Adrenal gland (tissue), 12 donors: ENCODE data around the gene NR5A1. TPM values are rescaled to one million over a fixed set of nuclear protein-coding genes. Genes with fewer than 3 reads are reported as not detected.

Source experiments
- DNase-seq, 7 donors: peaks; one replicate each; pipeline ENCODE4 v3.0.0-alpha.2; 2019 to 2020
- H3K27ac ChIP-seq, 5 donors: fragments of 200-600 bp; sonication (generic) in 4 of 5; 1 replicate in 3 of 5; 2 replicates in 2 of 5; pipeline versions ENCODE4 v1.5.1 to v1.8.0; 2016 to 2020; ENCODE audit warnings: mild to moderate bottlenecking in 1 of 5
- H3K27me3 ChIP-seq: fragments of 200-600 bp; 2 replicates; pipeline ENCODE4 v1.8.0; 2021
- H3K36me3 ChIP-seq, 2 donors: fragments of 200-600 bp; replicated peaks in 1 of 2; 1 replicate in 1 of 2; 2 replicates in 1 of 2; pipeline versions ENCODE4 v1.5.1 to v1.8.0; 2018 to 2022
- H3K4me1 ChIP-seq, 2 donors: fragments of 200-600 bp; replicated peaks in 1 of 2; 1 replicate in 1 of 2; 2 replicates in 1 of 2; pipeline versions ENCODE4 v1.5.1 to v1.8.0; 2018 to 2021
- H3K4me3 ChIP-seq, 4 donors: fragments of 200-600 bp; sonication (generic) in 3 of 4; one replicate each; pipeline ENCODE4 v1.5.1; 2016 to 2018
- H3K9me3 ChIP-seq, 3 donors: fragments of 200-600 bp; sonication (generic) in 1 of 3; replicated peaks in 1 of 3; 1 replicate in 2 of 3; 2 replicates in 1 of 3; pipeline versions ENCODE4 v1.5.1 to v1.8.0; 2016 to 2021
- CTCF ChIP-seq, 6 experiments: fragments of 450-650 bp in 4 of 6; fragments of 200-600 bp in 2 of 6; sonication (generic) in 1 of 6; IDR thresholded peaks; 1 replicate in 5 of 6; 2 replicates in 1 of 6; pipeline versions ENCODE4 v1.5.1 to v1.8.0; 2016 to 2021; ENCODE audit warnings: antibody characterized with exemption in 6 of 6, mild to moderate bottlenecking in 2 of 6, moderate library complexity in 1 of 6
- POLR2A ChIP-seq, 2 donors: fragments of 450-650 bp; IDR thresholded peaks; one replicate each; pipeline ENCODE4 v1.6.1; 2017; ENCODE audit warnings: antibody characterized with exemption in 2 of 2, mild to moderate bottlenecking in 2 of 2, moderate library complexity in 1 of 2
- whole genome bisulfite sequencing, 4 donors: extraction: QIAGEN DNeasy Blood & Tissue Kit in 2 of 4; methylation state at CpG; one replicate each; pipeline versions ENCODE4 v1.1.5 to v1.1.7; 2013 to 2017; 5-methylcytosine and 5-hydroxymethylcytosine counted together
- intact Hi-C, 2 donors: fragments of 100-400 bp; cut with DNase I; formaldehyde crosslinking; loops; one replicate each; pipeline versions ENCODE4 v1.14.1 to v1.15.0; 2022 to 2023
- polyA plus RNA-seq, 3 donors: library from polyadenylated mRNA; stranded (reverse); fragments of 200-250 nt in 2 of 3; fragments of 350-450 nt in 1 of 3; fragmentation: Illumina TruSeq in 1 of 3; extraction: RNeasy Lipid Tissue Mini Kit (QIAGEN cat#74804) in 1 of 3; gene quantifications; one replicate each; pipeline ENCODE4 v1.2.3, GENCODE V29; 2013 to 2014
- total RNA-seq, 9 donors: library from RNA; depleted of rRNA in 4 of 9; stranded (reverse); fragments of >200 nt in 4 of 9; fragments of 120-200 nt in 1 of 9; fragmentation: NEBNext Ultra II Directional in 1 of 9; extraction: Animal tissue kit (Norgen Biotek cat#: 25700) in 1 of 9; gene quantifications; one replicate each; pipeline versions ENCODE4 v1.1.0 to v1.2.4, GENCODE V29; 2013 to 2023
- donor health status: healthy with polysubstance abuse.
- donor health status: Bipolar disorder and iron deficiency.
- donor health status: DM: yes; HTN: yes; CAD: no.
- donor health status: DM: no; HTN: no; CAD: no.
- donor health status: DM: no; HTN: no; CAD: no.
- donor health status: DM: yes; HTN: yes; CAD: no.

The NR5A1 gene
- total and polyA plus RNA-seq, 12 donors = 110 to 637 (median 216) TPM

GRCh38 chr9:124462739-124463138 is 44.5 kb downstream of the NR5A1 start:
- Histone ChIP-seq H3K4me3 (no peak overlapping the region), H3K27me3 (no peaks in the 10 kb centered on the region), H3K27ac (no peak overlapping the region), H3K4me1 (no peaks in the 10 kb centered on the region), H3K36me3 (no peaks in the 10 kb centered on the region), H3K9me3 (no peaks in the 10 kb centered on the region)
- WGBS, 4 donors = 81 to 100% (median 94%) methylated on average over 1 of the region's 1 CpG
- TF ChIP-seq POLR2A (IDR thresholded peaks at IDR 0.05) (no peak), CTCF (IDR thresholded peaks at IDR 0.05) (no peak)
- no peak for DNase-seq
- intact Hi-C loops = no loop called here

GRCh38 chr9:124458441-124458840 is 48.8 kb downstream of the NR5A1 start:
- intact Hi-C loops = no loop called here
- no peaks in the 10 kb centered on the region for H3K36me3 ChIP-seq
- TF ChIP-seq POLR2A (IDR thresholded peaks at IDR 0.05) (no peak), CTCF (IDR thresholded peaks at IDR 0.05) (no peak)
- no peak overlapping the region for H3K27ac ChIP-seq
- H3K4me1 ChIP-seq = no peaks in the 10 kb centered on the region
- WGBS, 4 donors = 75 to 100% (median 87%) methylated on average over 3 to 9 of the region's 9 CpGs
- H3K9me3 ChIP-seq = no peaks in the 10 kb centered on the region
- no peak overlapping the region for H3K4me3 ChIP-seq
- H3K27me3 ChIP-seq = peaks cover under 1% of the 10 kb centered on the region
- no peak for DNase-seq

- Histone ChIP-seq H3K4me3 (no peak overlapping the region), H3K36me3 (no peaks in the 10 kb centered on the region), H3K27me3 (peaks cover 6% of the 10 kb centered on the region), H3K9me3 (no peaks in the 10 kb centered on the region), H3K4me1 (no peaks in the 10 kb centered on the region), H3K27ac (no peak overlapping the region)
- DNase-seq = no peak
- 78 to 87% (median 82%) methylated on average over 6 to 8 of the region's 8 CpGs for WGBS, 4 donors
- intact Hi-C loops = no loop called here
- TF ChIP-seq CTCF (IDR thresholded peaks at IDR 0.05) (no peak), POLR2A (IDR thresholded peaks at IDR 0.05) (no peak)
Observed at GRCh38 chr9:124457887-124458431, 49.2 kb downstream of the NR5A1 start.

- Histone ChIP-seq H3K4me3 (no peak overlapping the region), H3K9me3 (no peaks in the 10 kb centered on the region), H3K36me3 (no peaks in the 10 kb centered on the region), H3K4me1 (no peaks in the 10 kb centered on the region), H3K27me3 (peaks cover 10% of the 10 kb centered on the region), H3K27ac (no peak overlapping the region)
- intact Hi-C loops = no loop called here
- peak in 1 of 7 donors; percentile 9 for DNase-seq
- 80 to 88% (median 85%) methylated on average over 12 to 18 of the region's 18 CpGs for WGBS, 4 donors
- TF ChIP-seq CTCF (IDR thresholded peaks at IDR 0.05) (no peak), POLR2A (IDR thresholded peaks at IDR 0.05) (no peak)
Observed at GRCh38 chr9:124457079-124457886, 49.9 kb downstream of the NR5A1 start.
